Measurements from ENCODE around the gene TMEM51. TPM values are rescaled to one million over a fixed set of nuclear protein-coding genes. Genes with fewer than 3 reads are reported as not detected.
A peak's percentile ranks its signal among the peaks of the same experiment; 100 is the strongest.

TMEM51 gene
- total RNA-seq, result 0.59 and 0.72 TPM in 2 replicates

GRCh38 chr1:15153184-15153841 lies at the start of gene TMEM51:
Gene TMEM51 (plus strand): TSS chr1:15153747. CDS start chr1:15215088, 61,341 bp downstream.
- DNase-seq (ENCODE audit: insufficient read length, low spot score, missing footprints), result peak; percentile 87
- peak within 1 kb of the TSS; percentile 23 for H3K27ac ChIP-seq (ENCODE audit: low read depth, low read length)
- H3K4me2 ChIP-seq (ENCODE audit: insufficient read depth, low read length), result peak within 1 kb of the TSS; percentile 94
- H3K4me1 ChIP-seq (ENCODE audit: insufficient read depth, low read length), result peaks cover 16% of the 10 kb centered on the region
- no peaks in the 10 kb centered on the region for H3K36me3 ChIP-seq (ENCODE audit: insufficient read depth, low read length)
- no peaks in the 10 kb centered on the region for H3K79me2 ChIP-seq (ENCODE audit: insufficient read depth, low read length)
- peak within 1 kb of the TSS; percentile 92 for H2AFZ ChIP-seq (ENCODE audit: low read length)
- no peaks in the 10 kb centered on the region for H4K20me1 ChIP-seq (ENCODE audit: insufficient read depth, low read length)
- no peak for TF ChIP-seq CTCF (IDR thresholded peaks at IDR 0.05; ENCODE audit: extremely low read depth, low read depth, low read length)
- H3K4me3 ChIP-seq (ENCODE audit: insufficient read depth, low read length), result peak within 1 kb of the TSS; percentile 74
- peaks cover 16% of the 10 kb centered on the region for H3K27me3 ChIP-seq (ENCODE audit: insufficient read depth, low read length)
- H3K9me3 ChIP-seq (ENCODE audit: low read depth, low read length), result no peaks in the 10 kb centered on the region

GRCh38 chr1:15103906-15104305 lies 49.6 kb upstream of the TMEM51 start:
- H3K9me3 ChIP-seq (ENCODE audit: low read depth, low read length), result no peaks in the 10 kb centered on the region
- peaks cover 7% of the 10 kb centered on the region for H3K27me3 ChIP-seq (ENCODE audit: insufficient read depth, low read length)
- DNase-seq (ENCODE audit: insufficient read length, low spot score, missing footprints), result no peak
- no peaks in the 10 kb centered on the region for H4K20me1 ChIP-seq (ENCODE audit: insufficient read depth, low read length)
- no peaks in the 10 kb centered on the region for H3K36me3 ChIP-seq (ENCODE audit: insufficient read depth, low read length)
- H2AFZ ChIP-seq (ENCODE audit: low read length), result no peak overlapping the region
- no peaks in the 10 kb centered on the region for H3K79me2 ChIP-seq (ENCODE audit: insufficient read depth, low read length)
- H3K4me1 ChIP-seq (ENCODE audit: insufficient read depth, low read length), result no peaks in the 10 kb centered on the region
- no peak overlapping the region for H3K4me3 ChIP-seq (ENCODE audit: insufficient read depth, low read length)
- no peak overlapping the region for H3K27ac ChIP-seq (ENCODE audit: low read depth, low read length)
- no peak for TF ChIP-seq CTCF (IDR thresholded peaks at IDR 0.05; ENCODE audit: extremely low read depth, low read depth, low read length)
- H3K4me2 ChIP-seq (ENCODE audit: insufficient read depth, low read length), result no peak overlapping the region

- Histone ChIP-seq H3K9me3 (ENCODE audit: low read depth, low read length) (no peaks in the 10 kb centered on the region), H3K4me2 (ENCODE audit: insufficient read depth, low read length) (no peak overlapping the region), H4K20me1 (ENCODE audit: insufficient read depth, low read length) (no peaks in the 10 kb centered on the region), H3K79me2 (ENCODE audit: insufficient read depth, low read length) (no peaks in the 10 kb centered on the region), H3K27ac (ENCODE audit: low read depth, low read length) (no peak overlapping the region), H3K4me3 (ENCODE audit: insufficient read depth, low read length) (no peak overlapping the region), H3K4me1 (ENCODE audit: insufficient read depth, low read length) (no peaks in the 10 kb centered on the region), H3K27me3 (ENCODE audit: insufficient read depth, low read length) (peaks cover 7% of the 10 kb centered on the region), H2AFZ (ENCODE audit: low read length) (no peak overlapping the region), H3K36me3 (ENCODE audit: insufficient read depth, low read length) (no peaks in the 10 kb centered on the region)
- no peak for TF ChIP-seq CTCF (IDR thresholded peaks at IDR 0.05; ENCODE audit: extremely low read depth, low read depth, low read length)
- DNase-seq (ENCODE audit: insufficient read length, low spot score, missing footprints), result peak; percentile 29
These were observed 48.8 kb upstream of the TMEM51 start for GRCh38 chr1:15104768-15105167.

GRCh38 chr1:15106608-15107007 lies 46.9 kb upstream of the TMEM51 start:
- Histone ChIP-seq H2AFZ (ENCODE audit: low read length) (no peak overlapping the region), H3K79me2 (ENCODE audit: insufficient read depth, low read length) (no peaks in the 10 kb centered on the region), H3K27ac (ENCODE audit: low read depth, low read length) (no peak overlapping the region), H3K9me3 (ENCODE audit: low read depth, low read length) (no peaks in the 10 kb centered on the region), H3K4me2 (ENCODE audit: insufficient read depth, low read length) (no peak overlapping the region), H3K4me1 (ENCODE audit: insufficient read depth, low read length) (no peaks in the 10 kb centered on the region), H3K4me3 (ENCODE audit: insufficient read depth, low read length) (no peak overlapping the region), H4K20me1 (ENCODE audit: insufficient read depth, low read length) (no peaks in the 10 kb centered on the region), H3K27me3 (ENCODE audit: insufficient read depth, low read length) (peaks cover 2% of the 10 kb centered on the region), H3K36me3 (ENCODE audit: insufficient read depth, low read length) (no peaks in the 10 kb centered on the region)
- TF ChIP-seq CTCF (IDR thresholded peaks at IDR 0.05; ENCODE audit: extremely low read depth, low read depth, low read length), result no peak
- DNase-seq (ENCODE audit: insufficient read length, low spot score, missing footprints), result no peak
